Immature natural killer cell (primary cell): ENCODE data around the gene COTL1. TPM values are rescaled to one million over a fixed set of nuclear protein-coding genes. Genes with fewer than 3 reads are reported as not detected.
"Not testable (repeated sequence)": the region's sequence is repeated elsewhere in the genome, so short reads cannot be mapped to it uniquely, and the experiment has no call there.

Experiments
- DNase-seq, 3 donors: peaks; one replicate each; pipeline ENCODE4 v3.0.0; 2022; ENCODE audit warnings: mixed read lengths in 1 of 3
- H3K27ac Mint-ChIP-seq, 6 donors: one replicate each; pipeline ENCODE4 v1.8.0; 2020; ENCODE audit warnings: mixed read lengths in 6 of 6, mild to moderate bottlenecking in 5 of 6, inconsistent platforms in 4 of 6, moderate library complexity in 3 of 6
- H3K27me3 Mint-ChIP-seq, 3 donors: one replicate each; pipeline ENCODE4 v1.8.0; 2020 to 2021; ENCODE audit warnings: low read depth in 3 of 3, mild to moderate bottlenecking in 3 of 3, mixed read lengths in 3 of 3, moderate library complexity in 3 of 3, inconsistent platforms in 1 of 3
- H3K36me3 Mint-ChIP-seq, 3 donors: one replicate each; pipeline ENCODE4 v1.8.0; 2020; ENCODE audit warnings: mixed read lengths in 3 of 3, inconsistent platforms in 2 of 3, mild to moderate bottlenecking in 2 of 3
- H3K4me1 Mint-ChIP-seq, 2 donors: one replicate each; pipeline ENCODE4 v1.8.0; 2020; ENCODE audit warnings: inconsistent platforms in 2 of 2, mild to moderate bottlenecking in 2 of 2, mixed read lengths in 2 of 2, moderate library complexity in 1 of 2
- H3K4me3 Mint-ChIP-seq, 5 donors: one replicate each; pipeline ENCODE4 v1.8.0; 2020; ENCODE audit warnings: mild to moderate bottlenecking in 5 of 5, mixed read lengths in 5 of 5, inconsistent platforms in 3 of 5, moderate library complexity in 3 of 5
- H3K9me3 Mint-ChIP-seq, 6 donors: one replicate each; pipeline ENCODE4 v1.8.0; 2020; ENCODE audit warnings: mild to moderate bottlenecking in 6 of 6, mixed read lengths in 6 of 6, inconsistent platforms in 4 of 6, moderate library complexity in 3 of 6
- polyA plus RNA-seq, 3 donors: library from polyadenylated mRNA; unstranded; fragments of 300-500 nt; fragmentation: Illumina TruSeq; gene quantifications; one replicate each; pipeline ENCODE4 v1.2.3, GENCODE V29; 2021

Gene COTL1
- polyA plus RNA-seq, 3 donors from 2014 or later: 193 to 268 (median 235) TPM

GRCh38 chr16:84565669-84566495 lies 52.0 kb downstream of the COTL1 start:
- Mint-ChIP-seq H3K27ac (peak overlapping the region in 1 of 6 donors; percentile 56), H3K4me1 (peaks cover 11 to 14% of the 10 kb centered on the region in 2 donors), H3K27me3 (peaks cover 0 to 9% (median 0%) of the 10 kb centered on the region in 3 donors), H3K9me3 (peaks cover 0 to 14% (median 9%) of the 10 kb centered on the region in 6 donors), H3K4me3 (no peak overlapping the region), H3K36me3 (peaks cover 18 to 22% (median 21%) of the 10 kb centered on the region in 3 donors)
- DNase-seq: no peak

- Mint-ChIP-seq H3K9me3 (no peaks in the 10 kb centered on the region), H3K4me1 (peaks cover 9 to 14% of the 10 kb centered on the region in 2 donors), H3K36me3 (peaks cover 4 to 13% (median 10%) of the 10 kb centered on the region in 3 donors), H3K4me3 (no peak overlapping the region), H3K27ac (no peak overlapping the region), H3K27me3 (peaks cover 0 to 8% (median 2%) of the 10 kb centered on the region in 3 donors)
- no peak for DNase-seq
Observed at GRCh38 chr16:84563786-84564420, 54.0 kb downstream of the COTL1 start.

- H3K27ac Mint-ChIP-seq: no peak overlapping the region
- no peak for DNase-seq
- peaks cover 7 to 9% of the 10 kb centered on the region in 2 donors for H3K4me1 Mint-ChIP-seq
- no peaks in the 10 kb centered on the region for H3K9me3 Mint-ChIP-seq
- H3K27me3 Mint-ChIP-seq: peaks cover 0 to 8% (median 2%) of the 10 kb centered on the region in 3 donors
- H3K4me3 Mint-ChIP-seq: no peak overlapping the region
- peaks cover 2 to 11% (median 6%) of the 10 kb centered on the region in 3 donors for H3K36me3 Mint-ChIP-seq
Observed at GRCh38 chr16:84563064-84563715, 54.7 kb downstream of the COTL1 start.

- peaks cover 0 to 8% (median 5%) of the 10 kb centered on the region in 3 donors for H3K36me3 Mint-ChIP-seq
- H3K4me1 Mint-ChIP-seq: peaks cover 0 to under 1% of the 10 kb centered on the region in 2 donors
- no peak overlapping the region for H3K27ac Mint-ChIP-seq
- H3K9me3 Mint-ChIP-seq: no peaks in the 10 kb centered on the region
- no peak for DNase-seq
- peaks cover 0 to 6% (median 2%) of the 10 kb centered on the region in 3 donors for H3K27me3 Mint-ChIP-seq
- no peak overlapping the region for H3K4me3 Mint-ChIP-seq
Observed at GRCh38 chr16:84562174-84562815, 55.6 kb downstream of the COTL1 start.

- Mint-ChIP-seq H3K4me3 (no peak overlapping the region), H3K27me3 (peaks cover under 1 to 4% (median 3%) of the 10 kb centered on the region in 3 donors), H3K9me3 (no peaks in the 10 kb centered on the region), H3K27ac (no peak overlapping the region), H3K36me3 (peaks cover 0 to 8% (median 5%) of the 10 kb centered on the region in 3 donors), H3K4me1 (no peaks in the 10 kb centered on the region)
- DNase-seq: no peak
Observed at GRCh38 chr16:84561291-84561690, 56.6 kb downstream of the COTL1 start.

- peak overlapping the region in 1 of 6 donors; percentile 67 for H3K27ac Mint-ChIP-seq
- H3K4me1 Mint-ChIP-seq: no peaks in the 10 kb centered on the region
- no peaks in the 10 kb centered on the region for H3K9me3 Mint-ChIP-seq
- H3K36me3 Mint-ChIP-seq: peaks cover 0 to 5% (median under 1%) of the 10 kb centered on the region in 3 donors
- DNase-seq: no peak
- H3K4me3 Mint-ChIP-seq: no peak overlapping the region
- peaks cover 0 to 5% (median 4%) of the 10 kb centered on the region in 3 donors for H3K27me3 Mint-ChIP-seq
Observed at GRCh38 chr16:84560269-84560668, 57.6 kb downstream of the COTL1 start.

GRCh38 chr16:84559311-84559932 lies 58.5 kb downstream of the COTL1 start:
- peaks cover 0 to 7% of the 10 kb centered on the region in 2 donors for H3K4me1 Mint-ChIP-seq
- peaks cover 0 to 5% (median 0%) of the 10 kb centered on the region in 3 donors for H3K36me3 Mint-ChIP-seq
- H3K4me3 Mint-ChIP-seq: no peak overlapping the region
- DNase-seq: no peak
- H3K27me3 Mint-ChIP-seq: peaks cover 0 to 5% (median 4%) of the 10 kb centered on the region in 3 donors
- H3K27ac Mint-ChIP-seq: no peak overlapping the region
- H3K9me3 Mint-ChIP-seq: no peaks in the 10 kb centered on the region

GRCh38 chr16:84558850-84559249 lies 59.0 kb downstream of the COTL1 start:
- H3K4me1 Mint-ChIP-seq: peaks cover 3 to 13% of the 10 kb centered on the region in 2 donors
- H3K27me3 Mint-ChIP-seq, H3K27ac Mint-ChIP-seq, H3K36me3 Mint-ChIP-seq, DNase-seq, H3K4me3 Mint-ChIP-seq, H3K9me3 Mint-ChIP-seq: not testable (repeated sequence)

- H3K27ac Mint-ChIP-seq: no peak overlapping the region
- no peak for DNase-seq
- H3K27me3 Mint-ChIP-seq: peaks cover 0 to 8% (median 6%) of the 10 kb centered on the region in 3 donors
- peaks cover 3 to 20% of the 10 kb centered on the region in 2 donors for H3K4me1 Mint-ChIP-seq
- no peaks in the 10 kb centered on the region for H3K9me3 Mint-ChIP-seq
- H3K4me3 Mint-ChIP-seq: no peak overlapping the region
- peaks cover 0 to 5% (median 0%) of the 10 kb centered on the region in 3 donors for H3K36me3 Mint-ChIP-seq
Observed at GRCh38 chr16:84557504-84557903, 60.4 kb downstream of the COTL1 start.

- Mint-ChIP-seq H3K4me3 (no peak overlapping the region), H3K4me1 (peaks cover 5 to 20% of the 10 kb centered on the region in 2 donors), H3K27me3 (peaks cover 0 to 8% (median 6%) of the 10 kb centered on the region in 3 donors), H3K36me3 (peaks cover 0 to 5% (median 0%) of the 10 kb centered on the region in 3 donors), H3K27ac (no peak overlapping the region), H3K9me3 (no peaks in the 10 kb centered on the region)
- DNase-seq: no peak
Observed at GRCh38 chr16:84557059-84557458, 60.8 kb downstream of the COTL1 start.

GRCh38 chr16:84555418-84556196 lies 62.3 kb downstream of the COTL1 start:
- DNase-seq: no peak
- Mint-ChIP-seq H3K27me3 (peaks cover 0 to 8% (median 6%) of the 10 kb centered on the region in 3 donors), H3K4me1 (peaks cover 5 to 20% of the 10 kb centered on the region in 2 donors), H3K4me3 (no peak overlapping the region), H3K36me3 (peaks cover 0 to 5% (median 0%) of the 10 kb centered on the region in 3 donors), H3K27ac (no peak overlapping the region), H3K9me3 (no peaks in the 10 kb centered on the region)

GRCh38 chr16:84554627-84555328 lies 63.1 kb downstream of the COTL1 start:
- DNase-seq: no peak
- no peaks in the 10 kb centered on the region for H3K36me3 Mint-ChIP-seq
- peaks cover 5 to 20% of the 10 kb centered on the region in 2 donors for H3K4me1 Mint-ChIP-seq
- H3K9me3 Mint-ChIP-seq: no peaks in the 10 kb centered on the region
- H3K4me3 Mint-ChIP-seq: peak overlapping the region in 1 of 5 donors; percentile 9
- H3K27me3 Mint-ChIP-seq: peaks cover 2 to 6% (median 5%) of the 10 kb centered on the region in 3 donors
- H3K27ac Mint-ChIP-seq: peak overlapping the region in 1 of 6 donors; percentile 18
